HG03439 (cell line): Measurements from ENCODE around the gene PPP1R18.
A peak's percentile ranks its signal among the peaks of the same experiment; 100 is the strongest.
"Not testable (repeated sequence)": the region's sequence is repeated elsewhere in the genome, so short reads cannot be mapped to it uniquely, and the experiment has no call there.

Source experiments
- ATAC-seq: cut with Tn5 transposase; IDR thresholded peaks from one replicate; pipeline ENCODE4 v1.9.1; 2021; ENCODE audit warnings: mild to moderate bottlenecking, moderate library complexity; ENCODE audit not compliant: unreplicated experiment

Gene PPP1R18

GRCh38 chr6:30720738-30721197 is 34.3 kb upstream of the PPP1R18 start:
- ATAC-seq, result no peak

GRCh38 chr6:30719791-30720737 is 33.6 kb upstream of the PPP1R18 start, which contains the start of gene TUBB:
TUBB (plus strand) TSS chr6:30720352; CDS start chr6:30720507, 155 bp downstream.
- ATAC-seq, result peak; percentile 41

- ATAC-seq, result no peak
These were observed 32.9 kb upstream of the PPP1R18 start for GRCh38 chr6:30719356-30719755.

GRCh38 chr6:30717845-30718720 is 31.6 kb upstream of the PPP1R18 start:
- not testable (repeated sequence) for ATAC-seq

GRCh38 chr6:30717129-30717844 is 30.8 kb upstream of the PPP1R18 start, which contains the start of gene MDC1:
MDC1 (minus strand) TSS chr6:30717281; CDS start chr6:30715175, 2,106 bp downstream.
- ATAC-seq, result peak; percentile 73

GRCh38 chr6:30716879-30717128 is 30.4 kb upstream of the PPP1R18 start:
- no peak for ATAC-seq

GRCh38 chr6:30714263-30714662 is 27.8 kb upstream of the PPP1R18 start:
- ATAC-seq, result no peak

DNA sequence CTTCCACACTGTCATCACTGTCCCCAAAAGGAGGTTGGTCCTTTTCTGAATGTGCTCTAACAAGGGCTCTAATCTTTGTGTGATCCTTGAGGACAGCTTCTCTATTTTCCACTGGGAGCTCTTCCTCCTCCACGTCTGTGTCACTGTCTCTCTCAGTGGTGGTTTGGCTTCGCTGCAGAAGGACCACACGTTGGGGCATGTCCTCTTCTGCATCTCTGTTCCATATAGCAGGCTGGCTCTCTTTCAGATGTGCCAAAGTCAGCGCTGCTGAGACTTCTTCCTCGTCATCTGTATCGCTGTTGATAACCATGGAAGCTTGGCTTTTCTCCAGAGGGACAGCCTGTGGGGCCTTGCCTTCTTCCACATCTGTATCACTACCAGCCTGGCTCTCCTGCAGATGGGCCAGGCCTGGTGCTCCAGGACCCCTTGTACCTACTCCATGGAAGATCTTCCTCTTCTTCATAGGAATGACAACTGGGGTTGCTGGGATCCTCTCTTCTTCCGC is 26.0 kb upstream of the PPP1R18 start:
- ATAC-seq, result no peak

GRCh38 chr6:30711758-30712380 is 25.4 kb upstream of the PPP1R18 start:
- no peak for ATAC-seq

GRCh38 chr6:30709101-30709868 is 22.8 kb upstream of the PPP1R18 start:
- no peak for ATAC-seq

DNA sequence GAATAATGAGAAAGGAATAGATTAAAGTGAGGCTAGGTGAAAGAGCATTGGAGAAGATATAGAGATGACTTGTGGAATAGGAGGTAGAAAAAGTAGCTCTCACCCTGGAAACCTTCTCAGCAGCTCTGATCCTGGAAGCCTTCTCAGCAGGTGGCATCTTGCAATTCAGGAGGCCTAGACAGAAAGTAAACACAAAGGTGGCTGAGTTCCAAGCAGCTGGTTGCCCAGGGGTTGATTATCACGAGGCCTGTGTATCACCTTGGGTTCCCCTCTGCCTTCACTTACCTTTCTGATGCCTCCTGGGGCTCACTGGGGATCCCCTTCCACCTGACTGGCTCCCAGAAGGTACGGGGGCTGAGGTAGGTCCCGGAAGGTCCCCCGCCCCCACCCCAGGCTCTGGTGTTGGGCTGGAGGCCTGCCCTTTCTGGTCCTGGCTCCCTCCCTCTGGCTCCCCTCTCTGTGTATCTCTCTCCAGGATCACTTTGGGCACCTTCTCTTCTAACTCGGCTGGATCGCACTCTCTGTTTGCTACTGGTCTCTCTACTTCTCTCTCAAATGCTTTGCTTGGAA is 20.9 kb upstream of the PPP1R18 start:
- ATAC-seq, result no peak

DNA sequence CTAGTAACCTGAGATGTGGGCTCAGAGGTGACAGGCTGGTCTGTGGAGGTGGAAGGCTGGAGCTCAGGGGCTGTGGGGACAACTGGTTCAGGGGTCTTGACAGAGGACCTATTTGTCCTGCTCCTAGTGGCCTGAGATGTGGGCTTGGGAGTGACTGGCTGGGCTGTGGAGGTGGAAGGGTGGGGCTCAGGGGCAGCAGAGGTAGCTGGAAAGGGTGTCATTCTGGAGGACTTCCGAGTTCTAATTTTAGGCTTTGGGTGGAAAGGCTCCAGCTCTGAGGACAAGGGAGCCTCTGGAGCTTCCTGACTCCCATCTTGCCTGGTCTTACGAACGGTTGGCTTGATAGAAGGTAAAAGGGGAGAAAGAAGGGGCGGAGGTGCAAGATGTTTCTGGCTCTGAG is 19.2 kb upstream of the PPP1R18 start:
- no peak for ATAC-seq

GRCh38 chr6:30703821-30704220 is 17.4 kb upstream of the PPP1R18 start:
- ATAC-seq, result no peak

DNA sequence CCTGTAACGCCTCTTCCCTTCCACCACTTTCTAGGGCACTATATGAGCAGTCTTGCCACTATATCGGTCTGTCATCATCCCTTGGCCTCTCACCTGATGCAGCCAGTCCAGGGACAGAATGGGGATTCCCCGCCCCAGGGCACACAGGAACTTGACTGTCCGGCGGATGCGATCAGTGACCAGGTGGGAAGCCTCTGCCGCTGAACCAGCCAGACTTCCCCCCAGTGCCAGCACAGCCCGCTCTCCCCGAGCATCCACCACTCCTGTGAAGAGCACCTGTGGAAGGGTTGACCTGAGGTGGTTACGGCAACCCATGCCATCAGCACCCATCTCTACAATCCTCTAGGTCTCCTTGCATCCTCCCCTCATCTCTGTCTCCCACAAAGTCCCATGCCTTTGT is 16.6 kb upstream of the PPP1R18 start:
- no peak for ATAC-seq

DNA sequence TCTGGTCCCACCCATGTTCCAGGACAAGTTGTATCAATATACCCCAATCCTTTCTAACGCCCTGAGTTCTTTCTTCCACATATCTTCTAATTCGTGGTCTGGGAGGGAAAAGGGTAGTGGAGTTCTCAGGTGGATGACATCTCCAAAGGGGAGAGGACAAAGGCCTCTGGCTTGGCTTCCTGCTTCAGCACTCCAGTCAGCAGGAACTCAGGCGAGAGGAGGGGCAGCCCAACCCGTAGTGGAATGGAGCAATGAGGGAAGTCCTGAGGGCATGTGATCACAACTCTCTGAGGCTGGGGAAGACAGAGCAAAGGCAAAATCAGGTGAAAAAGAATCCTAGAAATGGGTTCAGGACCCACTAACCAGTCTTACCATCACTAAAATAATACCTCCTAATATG is 13.9 kb upstream of the PPP1R18 start:
- ATAC-seq, result no peak

DNA sequence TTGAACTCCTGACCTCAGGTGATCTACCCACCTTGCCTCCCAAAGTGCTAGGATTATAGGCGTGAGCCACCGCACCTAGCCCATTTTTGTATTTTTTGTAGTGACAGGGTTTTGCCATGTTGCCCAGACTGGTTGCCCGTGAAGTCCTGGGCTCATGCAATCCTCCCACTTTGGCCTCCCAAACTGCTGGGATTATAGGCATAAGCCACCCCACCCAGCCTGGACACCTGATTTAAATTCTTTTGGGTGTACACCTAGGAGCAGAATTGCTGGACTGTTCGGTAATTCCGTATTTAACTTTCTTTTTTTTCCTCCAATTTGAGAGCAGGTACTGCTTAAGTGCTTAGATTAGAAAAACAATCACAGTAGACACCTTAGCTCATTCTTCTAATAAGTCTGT is 10.0 kb upstream of the PPP1R18 start:
- no peak for ATAC-seq

DNA sequence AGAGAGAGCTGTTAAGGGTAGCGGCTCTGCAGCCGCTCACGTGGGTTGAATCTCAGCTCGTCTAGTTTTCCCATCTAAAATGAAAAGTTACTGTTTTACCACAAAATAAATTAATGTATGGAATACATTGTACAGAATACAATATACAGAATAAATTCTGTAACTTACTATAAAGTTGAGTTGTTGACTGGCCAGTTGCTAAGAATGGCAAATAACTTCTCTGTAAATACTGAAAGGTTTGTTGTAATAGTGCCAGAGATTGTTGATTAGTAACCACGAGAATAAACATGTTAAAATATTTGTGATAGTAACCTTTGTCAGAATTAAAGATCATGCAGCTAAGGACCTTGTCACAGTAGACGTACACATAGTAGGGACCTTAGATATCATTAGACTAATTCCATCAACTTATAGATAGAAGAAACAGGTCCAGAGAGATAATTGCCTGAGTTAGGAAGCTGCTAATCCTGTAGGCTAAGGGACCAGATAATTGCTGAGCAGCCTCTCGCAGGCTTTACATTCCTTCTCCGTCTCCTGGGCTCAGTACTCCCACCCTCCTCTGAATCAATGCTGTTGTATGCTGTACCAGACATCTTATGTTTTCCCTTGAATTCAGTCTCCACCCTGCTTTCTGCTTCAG is 4.9 kb upstream of the PPP1R18 start:
- no peak for ATAC-seq

DNA sequence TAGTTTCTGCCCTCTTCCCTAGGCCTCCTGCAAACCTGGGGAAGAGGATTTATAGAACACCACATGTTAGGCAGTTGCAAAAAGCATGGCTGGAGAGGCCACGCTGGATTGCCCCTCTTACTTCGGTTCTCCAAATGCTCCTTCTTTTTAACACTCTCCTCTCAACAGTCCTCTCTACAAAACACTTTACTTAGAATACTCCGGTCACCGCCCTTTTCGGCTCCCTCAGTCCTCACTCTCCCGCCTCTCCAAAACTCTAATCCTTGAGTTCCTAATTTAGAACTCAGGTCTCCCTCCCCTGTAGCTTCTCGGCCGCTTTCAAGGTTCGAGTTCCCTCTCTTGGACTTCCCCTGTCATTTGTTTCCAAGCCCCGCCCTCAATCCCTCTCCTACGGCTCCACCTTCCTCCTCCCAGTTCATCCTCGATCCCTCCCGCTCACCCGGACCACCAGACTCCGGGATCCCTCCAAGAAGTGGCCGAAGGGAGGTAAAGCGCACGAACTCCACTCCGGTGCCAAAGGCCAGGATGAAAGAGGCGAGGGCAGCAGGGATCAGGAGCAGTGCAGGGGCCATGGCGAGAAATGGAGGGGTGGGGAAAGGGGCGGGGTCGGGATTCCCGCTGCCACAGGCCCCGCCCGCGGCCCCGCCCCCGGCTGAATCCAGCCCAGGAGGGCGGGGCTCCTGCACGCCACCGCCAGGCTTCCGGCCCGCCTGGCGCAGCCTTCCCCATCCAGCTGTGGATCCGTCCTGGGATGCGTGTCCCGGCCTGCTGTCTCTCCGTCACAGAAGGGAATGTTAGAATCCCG is 4.2 kb upstream of the PPP1R18 start, which contains the start of gene NRM:
TSS of gene NRM (minus strand) at position 582 of the 805 bp plus-strand sequence. CDS start at position 572, 10 bp downstream.
- no peak for ATAC-seq
